ENCODE data around the gene HIBADH.
"Not testable (repeated sequence)": the region's sequence is repeated elsewhere in the genome, so short reads cannot be mapped to it uniquely, and the experiment has no call there.

Gene HIBADH

GRCh38 chr7:27650283-27650682 lies 12.4 kb downstream of the HIBADH start:
- Histone ChIP-seq H3K36me3 (ENCODE audit: insufficient read depth, low read depth, low read length) (peaks cover 20% of the 10 kb centered on the region), H3K4me1 (ENCODE audit: insufficient read depth, low read length) (no peaks in the 10 kb centered on the region), H3K27ac (ENCODE audit: low read length) (no peak overlapping the region), H3K9me3 (ENCODE audit: insufficient read depth, low read depth, low read length) (no peaks in the 10 kb centered on the region), H3K27me3 (ENCODE audit: insufficient read depth, low read length) (no peaks in the 10 kb centered on the region), H3K9ac (ENCODE audit: low read depth, low read length) (no peak overlapping the region), H3K4me3 (ENCODE audit: low read length) (no peak overlapping the region)

GRCh38 chr7:27647489-27647888 lies 15.2 kb downstream of the HIBADH start:
- H3K4me3 ChIP-seq (ENCODE audit: low read length) = no peak overlapping the region

GRCh38 chr7:27647046-27647445 lies 15.6 kb downstream of the HIBADH start:
- Histone ChIP-seq H3K36me3 (ENCODE audit: insufficient read depth, low read depth, low read length) (peaks cover 20% of the 10 kb centered on the region; the same call in 1 of the 2 replicates), H3K4me3 (ENCODE audit: low read length) (no peak overlapping the region), H3K9me3 (ENCODE audit: insufficient read depth, low read depth, low read length) (no peaks in the 10 kb centered on the region), H3K27ac (ENCODE audit: low read length) (no peak overlapping the region), H3K9ac (ENCODE audit: low read depth, low read length) (no peak overlapping the region), H3K4me1 (ENCODE audit: insufficient read depth, low read length) (0 out of 2 replicates have a peak, but pooled peaks cover under 1% of the 10 kb centered on the region), H3K27me3 (ENCODE audit: insufficient read depth, low read length) (no peaks in the 10 kb centered on the region)

More at GRCh38 chr7:27647489-27647888, 15.2 kb downstream of the HIBADH start:
- Histone ChIP-seq H3K4me1 (ENCODE audit: insufficient read depth, low read length) (no peaks in the 10 kb centered on the region), H3K9ac (ENCODE audit: low read depth, low read length) (no peak overlapping the region), H3K36me3 (ENCODE audit: insufficient read depth, low read depth, low read length) (peaks cover 20% of the 10 kb centered on the region; the same call in 1 of the 2 replicates), H3K27me3 (ENCODE audit: insufficient read depth, low read length) (no peaks in the 10 kb centered on the region), H3K27ac (ENCODE audit: low read length) (no peak overlapping the region), H3K9me3 (ENCODE audit: insufficient read depth, low read depth, low read length) (no peaks in the 10 kb centered on the region)

GRCh38 chr7:27642271-27642670 lies 20.4 kb downstream of the HIBADH start:
- H3K4me1 ChIP-seq (ENCODE audit: insufficient read depth, low read length) = peaks cover 13% of the 10 kb centered on the region; the same call in 1 of the 2 replicates
- H3K4me3 ChIP-seq (ENCODE audit: low read length) = no peak overlapping the region
- no peak overlapping the region for H3K27ac ChIP-seq (ENCODE audit: low read length)
- H3K27me3 ChIP-seq (ENCODE audit: insufficient read depth, low read length) = no peaks in the 10 kb centered on the region
- no peaks in the 10 kb centered on the region for H3K9me3 ChIP-seq (ENCODE audit: insufficient read depth, low read depth, low read length)
- H3K9ac ChIP-seq (ENCODE audit: low read depth, low read length) = no peak overlapping the region
- H3K36me3 ChIP-seq (ENCODE audit: insufficient read depth, low read depth, low read length) = peaks cover 14% of the 10 kb centered on the region; the same call in 1 of the 2 replicates

GRCh38 chr7:27641581-27642230 lies 21.0 kb downstream of the HIBADH start:
- H3K9me3 ChIP-seq (ENCODE audit: insufficient read depth, low read depth, low read length) = no peaks in the 10 kb centered on the region
- H3K27me3 ChIP-seq (ENCODE audit: insufficient read depth, low read length) = no peaks in the 10 kb centered on the region
- H3K27ac ChIP-seq (ENCODE audit: low read length) = no peak overlapping the region
- no peak overlapping the region for H3K9ac ChIP-seq (ENCODE audit: low read depth, low read length)
- H3K36me3 ChIP-seq (ENCODE audit: insufficient read depth, low read depth, low read length) = peaks cover 14% of the 10 kb centered on the region; the same call in 1 of the 2 replicates
- H3K4me1 ChIP-seq (ENCODE audit: insufficient read depth, low read length) = peaks cover 13% of the 10 kb centered on the region; the same call in 1 of the 2 replicates
- no peak overlapping the region for H3K4me3 ChIP-seq (ENCODE audit: low read length)

GRCh38 chr7:27640884-27641574 lies 21.7 kb downstream of the HIBADH start:
- Histone ChIP-seq H3K36me3 (ENCODE audit: insufficient read depth, low read depth, low read length) (peaks cover 14% of the 10 kb centered on the region; the same call in 1 of the 2 replicates), H3K9ac (ENCODE audit: low read depth, low read length) (no peak overlapping the region), H3K9me3 (ENCODE audit: insufficient read depth, low read depth, low read length) (no peaks in the 10 kb centered on the region), H3K4me1 (ENCODE audit: insufficient read depth, low read length) (peaks cover 13% of the 10 kb centered on the region; the same call in 1 of the 2 replicates), H3K27ac (ENCODE audit: low read length) (no peak overlapping the region), H3K4me3 (ENCODE audit: low read length) (no peak overlapping the region), H3K27me3 (ENCODE audit: insufficient read depth, low read length) (no peaks in the 10 kb centered on the region)

GRCh38 chr7:27639851-27640250 lies 22.8 kb downstream of the HIBADH start:
- Histone ChIP-seq H3K9ac (ENCODE audit: low read depth, low read length) (no peak overlapping the region), H3K27ac (ENCODE audit: low read length) (no peak overlapping the region), H3K36me3 (ENCODE audit: insufficient read depth, low read depth, low read length) (peaks cover 14% of the 10 kb centered on the region; the same call in 1 of the 2 replicates)

GRCh38 chr7:27639048-27639447 lies 23.6 kb downstream of the HIBADH start:
- peaks cover 14% of the 10 kb centered on the region; the same call in 1 of the 2 replicates for H3K36me3 ChIP-seq (ENCODE audit: insufficient read depth, low read depth, low read length)
- H3K4me3 ChIP-seq (ENCODE audit: low read length); H3K9ac ChIP-seq (ENCODE audit: low read depth, low read length); H3K27me3 ChIP-seq (ENCODE audit: insufficient read depth, low read length); H3K9me3 ChIP-seq (ENCODE audit: insufficient read depth, low read depth, low read length); H3K27ac ChIP-seq (ENCODE audit: low read length): not testable (repeated sequence)
- H3K4me1 ChIP-seq (ENCODE audit: insufficient read depth, low read length) = peaks cover 15% of the 10 kb centered on the region; the same call in 1 of the 2 replicates

More at GRCh38 chr7:27639851-27640250, 22.8 kb downstream of the HIBADH start:
- peaks cover 15% of the 10 kb centered on the region; the same call in 1 of the 2 replicates for H3K4me1 ChIP-seq (ENCODE audit: insufficient read depth, low read length)
- no peaks in the 10 kb centered on the region for H3K27me3 ChIP-seq (ENCODE audit: insufficient read depth, low read length)
- no peaks in the 10 kb centered on the region for H3K9me3 ChIP-seq (ENCODE audit: insufficient read depth, low read depth, low read length)
- no peak overlapping the region for H3K4me3 ChIP-seq (ENCODE audit: low read length)

GRCh38 chr7:27636326-27637006 lies 26.2 kb downstream of the HIBADH start:
- H3K27ac ChIP-seq (ENCODE audit: low read length) = no peak overlapping the region
- H3K27me3 ChIP-seq (ENCODE audit: insufficient read depth, low read length) = no peaks in the 10 kb centered on the region
- H3K9me3 ChIP-seq (ENCODE audit: insufficient read depth, low read depth, low read length) = no peaks in the 10 kb centered on the region
- peaks cover 22% of the 10 kb centered on the region; the same call in 1 of the 2 replicates for H3K36me3 ChIP-seq (ENCODE audit: insufficient read depth, low read depth, low read length)
- H3K4me1 ChIP-seq (ENCODE audit: insufficient read depth, low read length) = peaks cover 9% of the 10 kb centered on the region; the same call in 1 of the 2 replicates
- H3K4me3 ChIP-seq (ENCODE audit: low read length) = no peak overlapping the region
- H3K9ac ChIP-seq (ENCODE audit: low read depth, low read length) = no peak overlapping the region

GRCh38 chr7:27635728-27636127 lies 27.0 kb downstream of the HIBADH start:
- peaks cover 18% of the 10 kb centered on the region; the same call in 1 of the 2 replicates for H3K36me3 ChIP-seq (ENCODE audit: insufficient read depth, low read depth, low read length)
- no peaks in the 10 kb centered on the region for H3K27me3 ChIP-seq (ENCODE audit: insufficient read depth, low read length)
- no peaks in the 10 kb centered on the region for H3K9me3 ChIP-seq (ENCODE audit: insufficient read depth, low read depth, low read length)
- no peak overlapping the region for H3K4me3 ChIP-seq (ENCODE audit: low read length)
- H3K9ac ChIP-seq (ENCODE audit: low read depth, low read length) = no peak overlapping the region
- peaks cover 3% of the 10 kb centered on the region; the same call in 1 of the 2 replicates for H3K4me1 ChIP-seq (ENCODE audit: insufficient read depth, low read length)
- no peak overlapping the region for H3K27ac ChIP-seq (ENCODE audit: low read length)

- H3K4me3 ChIP-seq (ENCODE audit: low read length) = no peak overlapping the region
- peaks cover 3% of the 10 kb centered on the region; the same call in 1 of the 2 replicates for H3K4me1 ChIP-seq (ENCODE audit: insufficient read depth, low read length)
- H3K9me3 ChIP-seq (ENCODE audit: insufficient read depth, low read depth, low read length) = no peaks in the 10 kb centered on the region
- no peaks in the 10 kb centered on the region for H3K27me3 ChIP-seq (ENCODE audit: insufficient read depth, low read length)
- no peak overlapping the region for H3K9ac ChIP-seq (ENCODE audit: low read depth, low read length)
- no peak overlapping the region for H3K27ac ChIP-seq (ENCODE audit: low read length)
- H3K36me3 ChIP-seq (ENCODE audit: insufficient read depth, low read depth, low read length) = peaks cover 10% of the 10 kb centered on the region; the same call in 1 of the 2 replicates
Measured at GRCh38 chr7:27634671-27635493, 27.8 kb downstream of the HIBADH start.

Data from iPS-20b (cell line).